Kidney epithelial cell (primary cell): ENCODE measurements around the gene MZF1. TPM values are rescaled to one million over a fixed set of nuclear protein-coding genes. Genes with fewer than 3 reads are reported as not detected.
A peak's percentile ranks its signal among the peaks of the same experiment; 100 is the strongest.

Experiments
- DNase-seq: peaks from one replicate; pipeline ENCODE4 v3.0.0-alpha.2; 2010; ENCODE audit warnings: low read depth
- H3K27me3 ChIP-seq: 2 replicates; pipeline ENCODE4 v1.6.0; 2011; ENCODE audit warnings: low read length; ENCODE audit not compliant: control insufficient read depth, insufficient read depth
- H3K36me3 ChIP-seq: 2 replicates; pipeline ENCODE4 v1.5.1; 2011; ENCODE audit warnings: low read length; ENCODE audit not compliant: control insufficient read depth, insufficient read depth
- H3K4me3 ChIP-seq: 2 replicates; pipeline ENCODE4 v1.5.1; 2011; ENCODE audit warnings: low read depth, mild to moderate bottlenecking, control low read depth, low read length
- CTCF ChIP-seq: IDR thresholded peaks from 2 replicates; pipeline ENCODE4 v1.5.1; 2011; ENCODE audit warnings: mild to moderate bottlenecking, moderate library complexity, low read length, control low read depth, inconsistent platforms; ENCODE audit not compliant: insufficient read depth, poor library complexity, severe bottlenecking
- total RNA-seq: library from RNA; depleted of rRNA; stranded (reverse); fragments of >200 nt; gene quantifications from 2 replicates; pipeline ENCODE4 v1.2.3, GENCODE V29; 2015

The MZF1 gene
- total RNA-seq, 1 donor from 2014 or later, result 14.6 TPM

GRCh38 chr19:58538257-58539168, 34.6 kb downstream of the MZF1 start:
- Histone ChIP-seq H3K27me3 (peaks cover 15% of the 10 kb centered on the region), H3K4me3 (peak overlapping the region; percentile 26), H3K36me3 (no peaks in the 10 kb centered on the region)
- DNase-seq, result no peak
- TF ChIP-seq CTCF, result no peak

GRCh38 chr19:58536852-58537798, 36.0 kb downstream of the MZF1 start:
- DNase-seq, result no peak
- TF ChIP-seq CTCF, result no peak
- no peaks in the 10 kb centered on the region for H3K36me3 ChIP-seq
- no peak overlapping the region for H3K4me3 ChIP-seq
- peaks cover 15% of the 10 kb centered on the region for H3K27me3 ChIP-seq

GRCh38 chr19:58535857-58536256, 37.3 kb downstream of the MZF1 start:
- Histone ChIP-seq H3K4me3 (no peak overlapping the region), H3K27me3 (peaks cover 15% of the 10 kb centered on the region), H3K36me3 (no peaks in the 10 kb centered on the region)
- TF ChIP-seq CTCF, result no peak
- no peak for DNase-seq

- no peaks in the 10 kb centered on the region for H3K27me3 ChIP-seq
- H3K36me3 ChIP-seq, result no peaks in the 10 kb centered on the region
- no peak for TF ChIP-seq CTCF
- no peak overlapping the region for H3K4me3 ChIP-seq
- DNase-seq, result no peak
Observed at GRCh38 chr19:58531034-58531840, 41.9 kb downstream of the MZF1 start.

GRCh38 chr19:58529405-58529804, 43.7 kb downstream of the MZF1 start:
- no peak for TF ChIP-seq CTCF
- DNase-seq, result no peak

More at GRCh38 chr19:58529405-58529804, 43.7 kb downstream of the MZF1 start:
- H3K4me3 ChIP-seq, result no peak overlapping the region
- H3K27me3 ChIP-seq, result no peaks in the 10 kb centered on the region
- H3K36me3 ChIP-seq, result no peaks in the 10 kb centered on the region
